Measurements from ENCODE around the gene ROR2. TPM values are rescaled to one million over a fixed set of nuclear protein-coding genes. Genes with fewer than 3 reads are reported as not detected.
"Not testable (repeated sequence)": the region's sequence is repeated elsewhere in the genome, so short reads cannot be mapped to it uniquely, and the experiment has no call there.

Gene ROR2
- total RNA-seq, 3 donors from 2014 or later = 3.9 to 56.0 (median 6.5) TPM

DNA sequence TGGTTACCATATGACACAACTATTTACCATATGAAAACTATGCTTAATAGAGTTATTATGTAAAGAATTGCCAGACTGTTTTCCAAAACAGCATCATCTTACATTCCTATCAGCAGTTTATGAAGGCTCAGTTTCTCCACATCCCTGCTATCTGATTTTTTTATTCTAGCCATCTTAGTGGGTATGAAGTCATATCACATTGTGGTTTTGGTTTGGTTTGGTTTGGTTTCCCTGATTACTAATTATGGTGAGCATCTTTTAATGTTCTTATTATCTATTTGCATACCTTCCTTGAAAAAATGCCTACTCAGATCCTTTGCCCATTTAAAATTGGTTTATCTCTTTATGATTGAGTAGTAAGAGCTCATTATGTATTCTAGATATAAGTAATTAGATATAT lies 327.0 kb downstream of the ROR2 start:
- TF ChIP-seq, protein P1, sequence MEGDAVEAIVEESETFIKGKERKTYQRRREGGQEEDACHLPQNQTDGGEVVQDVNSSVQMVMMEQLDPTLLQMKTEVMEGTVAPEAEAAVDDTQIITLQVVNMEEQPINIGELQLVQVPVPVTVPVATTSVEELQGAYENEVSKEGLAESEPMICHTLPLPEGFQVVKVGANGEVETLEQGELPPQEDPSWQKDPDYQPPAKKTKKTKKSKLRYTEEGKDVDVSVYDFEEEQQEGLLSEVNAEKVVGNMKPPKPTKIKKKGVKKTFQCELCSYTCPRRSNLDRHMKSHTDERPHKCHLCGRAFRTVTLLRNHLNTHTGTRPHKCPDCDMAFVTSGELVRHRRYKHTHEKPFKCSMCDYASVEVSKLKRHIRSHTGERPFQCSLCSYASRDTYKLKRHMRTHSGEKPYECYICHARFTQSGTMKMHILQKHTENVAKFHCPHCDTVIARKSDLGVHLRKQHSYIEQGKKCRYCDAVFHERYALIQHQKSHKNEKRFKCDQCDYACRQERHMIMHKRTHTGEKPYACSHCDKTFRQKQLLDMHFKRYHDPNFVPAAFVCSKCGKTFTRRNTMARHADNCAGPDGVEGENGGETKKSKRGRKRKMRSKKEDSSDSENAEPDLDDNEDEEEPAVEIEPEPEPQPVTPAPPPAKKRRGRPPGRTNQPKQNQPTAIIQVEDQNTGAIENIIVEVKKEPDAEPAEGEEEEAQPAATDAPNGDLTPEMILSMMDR (IDR thresholded peaks at IDR 0.05) = no peak
- H3K4me1 ChIP-seq (ENCODE audit: low read depth) = no peaks in the 10 kb centered on the region

DNA sequence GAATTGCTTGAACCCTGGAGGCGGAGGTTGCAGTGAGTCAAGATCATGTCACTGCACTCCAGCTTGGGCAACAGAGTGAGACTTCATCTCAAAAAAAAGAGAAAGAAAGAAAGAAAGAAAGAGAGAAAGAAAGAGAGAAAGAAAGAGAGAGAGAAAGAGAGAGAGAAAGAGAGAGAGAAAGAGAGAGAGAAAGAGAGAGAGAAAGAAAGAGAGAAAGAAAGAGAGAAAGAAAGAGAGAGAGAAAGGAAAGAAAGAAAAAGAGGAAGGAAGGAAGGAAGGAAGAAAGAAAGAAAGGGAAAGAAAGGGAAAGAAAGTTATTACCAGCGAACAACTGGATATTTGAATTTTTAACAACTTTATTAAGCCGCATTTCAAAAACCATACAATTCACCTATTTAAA lies 327.9 kb downstream of the ROR2 start:
- H3K4me1 ChIP-seq (ENCODE audit: low read depth); intact Hi-C loops (cut with DNase I, micrococcal nuclease); DNase-seq; H3K9me3 ChIP-seq; H3K4me3 ChIP-seq; ATAC-seq; H3K36me3 ChIP-seq (ENCODE audit: low read depth): not testable (repeated sequence)

More for the DNA sequence above, 327.0 kb downstream of the ROR2 start:
- H3K36me3 ChIP-seq (ENCODE audit: low read depth) = no peaks in the 10 kb centered on the region
- DNase-seq = no peak
- H3K9me3 ChIP-seq = no peaks in the 10 kb centered on the region
- no peak overlapping the region for H3K4me3 ChIP-seq
- intact Hi-C loops (cut with DNase I, micrococcal nuclease) = no loop called here
- ATAC-seq = no peak

DNA sequence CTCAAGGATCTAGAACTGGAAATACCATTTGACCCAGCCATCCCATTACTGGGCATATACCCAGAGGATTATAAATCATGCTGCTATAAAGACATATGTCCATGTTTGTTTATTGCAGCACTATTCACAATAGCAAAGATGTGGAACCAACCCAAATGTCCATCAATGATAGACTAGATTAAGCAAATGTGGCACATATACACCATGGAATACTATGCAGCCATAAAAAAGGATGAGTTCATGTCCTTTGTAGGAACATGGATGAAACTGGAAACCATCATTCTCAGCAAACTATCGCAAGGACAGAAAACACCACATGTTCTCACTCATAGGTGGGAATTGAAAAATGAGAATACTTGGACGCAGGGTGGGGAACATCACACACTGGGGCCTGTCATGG lies 336.0 kb downstream of the ROR2 start:
- ATAC-seq; H3K36me3 ChIP-seq (ENCODE audit: low read depth); DNase-seq; H3K9me3 ChIP-seq; intact Hi-C loops (cut with DNase I, micrococcal nuclease); H3K4me1 ChIP-seq (ENCODE audit: low read depth); H3K4me3 ChIP-seq: not testable (repeated sequence)

DNA sequence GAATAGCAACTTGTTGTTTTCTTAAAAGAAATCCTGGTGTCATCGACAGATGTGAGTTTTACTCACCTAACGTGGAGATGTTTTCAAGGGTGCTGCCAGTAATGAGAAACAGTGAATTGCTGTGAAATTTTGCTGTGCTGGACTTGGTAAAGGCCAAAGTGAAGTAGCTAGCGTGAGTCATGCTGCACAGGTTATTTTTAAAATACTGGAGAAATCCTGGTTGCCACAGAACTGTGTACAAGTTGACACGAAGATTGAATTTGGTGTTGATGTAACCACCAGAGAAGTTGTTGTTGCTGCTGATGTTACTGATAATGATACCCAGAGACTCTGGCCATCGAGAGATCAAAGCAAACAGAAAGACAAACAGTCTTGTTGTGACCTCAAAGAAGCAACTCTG lies 338.4 kb downstream of the ROR2 start:
- Histone ChIP-seq H3K4me3 (no peak overlapping the region), H3K4me1 (ENCODE audit: low read depth) (no peaks in the 10 kb centered on the region), H3K36me3 (ENCODE audit: low read depth) (no peaks in the 10 kb centered on the region), H3K9me3 (no peaks in the 10 kb centered on the region)
- TF ChIP-seq, protein P1 (IDR thresholded peaks at IDR 0.05) = no peak
- intact Hi-C loops (cut with DNase I, micrococcal nuclease) = no loop called here
- ATAC-seq (no peak), DNase-seq (no peak)

DNA sequence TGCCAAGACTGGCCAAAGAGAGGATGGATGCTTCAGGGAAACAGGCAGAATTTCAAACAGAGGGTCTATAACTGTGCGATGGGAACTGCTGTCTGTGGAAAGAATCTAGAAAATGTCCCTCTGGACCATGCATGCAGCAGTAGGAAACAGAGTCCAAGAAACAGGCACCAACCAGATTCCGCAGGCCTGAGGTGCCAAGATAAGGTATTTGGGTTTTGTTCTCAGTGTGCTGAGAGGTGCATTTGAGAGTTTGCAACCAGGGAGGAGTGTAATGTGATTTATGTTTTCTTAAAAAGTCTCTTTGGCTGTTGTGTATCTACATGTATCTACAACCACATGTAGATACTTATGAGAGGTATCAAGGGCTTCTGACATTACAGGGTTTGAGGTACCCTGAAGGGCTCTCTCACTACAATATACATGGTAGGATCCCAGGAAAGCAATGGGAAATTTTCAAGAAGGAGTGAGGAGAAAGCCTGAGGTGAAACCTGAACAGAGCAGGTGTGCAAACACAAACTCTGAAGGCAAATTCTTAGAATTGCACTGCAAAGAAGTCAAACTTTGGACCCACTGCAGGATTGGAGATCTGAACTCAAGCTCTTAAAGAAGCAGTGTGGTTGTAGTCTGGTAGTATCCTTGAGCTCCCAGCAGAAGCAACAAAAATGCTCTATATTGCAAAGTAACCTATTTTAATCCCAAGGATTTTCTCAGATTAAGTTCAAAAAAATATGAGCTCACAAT lies 343.6 kb downstream of the ROR2 start:
- intact Hi-C loops (cut with DNase I, micrococcal nuclease) = no loop called here
- Histone ChIP-seq H3K4me3 (no peak overlapping the region), H3K9me3 (no peaks in the 10 kb centered on the region), H3K36me3 (ENCODE audit: low read depth) (no peaks in the 10 kb centered on the region), H3K4me1 (ENCODE audit: low read depth) (peaks cover 7% of the 10 kb centered on the region)
- peak; percentile 78 for ATAC-seq
- peak in 1 of 3 donors; percentile 18 for DNase-seq
- TF ChIP-seq, protein P1 (IDR thresholded peaks at IDR 0.05) = no peak

DNA sequence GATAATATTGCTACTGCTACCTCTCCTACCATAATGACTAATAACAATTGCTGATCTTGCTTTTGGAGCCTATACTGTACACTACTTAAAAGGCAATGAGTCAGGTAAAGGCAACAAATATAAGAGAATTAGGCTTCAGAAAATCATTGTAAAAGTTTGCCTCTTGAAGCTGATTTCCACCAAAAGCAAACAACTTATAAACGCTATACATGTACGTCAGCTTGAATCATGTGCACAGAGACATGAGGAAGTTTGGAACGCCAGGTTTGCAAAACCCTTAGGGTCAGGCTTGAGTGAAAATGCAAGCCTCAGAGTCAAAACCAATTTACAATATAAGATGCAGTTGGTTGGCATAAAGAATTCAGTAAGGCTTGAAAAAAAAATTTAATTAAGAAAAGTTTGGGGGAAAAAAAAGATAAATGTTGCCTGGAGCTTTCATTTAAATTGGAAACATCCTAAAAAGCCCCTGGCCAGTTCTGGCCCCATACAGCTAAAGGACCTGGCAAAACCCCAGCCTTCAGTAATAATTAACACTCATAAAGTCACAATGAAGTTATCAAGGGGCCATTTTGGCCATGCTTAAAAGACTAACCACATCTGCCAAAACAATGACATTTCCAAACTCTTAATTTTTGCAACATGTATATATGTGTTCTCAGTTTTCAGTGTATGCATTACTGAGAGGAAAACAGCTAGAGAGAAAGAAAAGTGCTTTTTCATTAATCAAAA lies 345.4 kb downstream of the ROR2 start:
- intact Hi-C loops (cut with DNase I, micrococcal nuclease) = no loop called here
- no peaks in the 10 kb centered on the region for H3K36me3 ChIP-seq (ENCODE audit: low read depth)
- ATAC-seq = peak; percentile 55
- TF ChIP-seq, protein P1 (IDR thresholded peaks at IDR 0.05) = no peak
- DNase-seq = no peak
- no peak overlapping the region for H3K4me3 ChIP-seq
- peaks cover 7% of the 10 kb centered on the region for H3K4me1 ChIP-seq (ENCODE audit: low read depth)
- H3K9me3 ChIP-seq = no peaks in the 10 kb centered on the region

Data from mucosa of descending colon (tissue), 3 donors.